ENCODE data around the gene TNFRSF19.

DNA sequence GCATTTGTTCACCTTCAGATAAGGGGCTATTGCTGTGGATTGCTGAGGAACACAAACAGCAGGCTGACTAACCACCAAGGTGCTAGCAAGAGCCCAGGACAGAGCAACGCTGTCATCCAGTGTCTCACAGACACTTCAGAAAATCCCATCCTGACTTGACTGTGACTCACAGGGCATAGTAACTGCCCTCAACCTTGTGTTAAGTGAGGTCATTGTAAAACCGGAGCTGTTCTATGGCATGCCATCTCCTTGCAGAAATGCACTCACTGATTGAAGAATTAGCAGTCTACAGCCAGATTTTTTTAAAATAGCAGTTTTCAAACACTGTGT, 51.1 kb downstream of the TNFRSF19 start:
- TF ChIP-seq EZH2 (IDR thresholded peaks at IDR 0.05; ENCODE audit: borderline replicate concordance, low read depth, low read length, poor library complexity, severe bottlenecking): no peak
- TF ChIP-seq, protein P1, sequence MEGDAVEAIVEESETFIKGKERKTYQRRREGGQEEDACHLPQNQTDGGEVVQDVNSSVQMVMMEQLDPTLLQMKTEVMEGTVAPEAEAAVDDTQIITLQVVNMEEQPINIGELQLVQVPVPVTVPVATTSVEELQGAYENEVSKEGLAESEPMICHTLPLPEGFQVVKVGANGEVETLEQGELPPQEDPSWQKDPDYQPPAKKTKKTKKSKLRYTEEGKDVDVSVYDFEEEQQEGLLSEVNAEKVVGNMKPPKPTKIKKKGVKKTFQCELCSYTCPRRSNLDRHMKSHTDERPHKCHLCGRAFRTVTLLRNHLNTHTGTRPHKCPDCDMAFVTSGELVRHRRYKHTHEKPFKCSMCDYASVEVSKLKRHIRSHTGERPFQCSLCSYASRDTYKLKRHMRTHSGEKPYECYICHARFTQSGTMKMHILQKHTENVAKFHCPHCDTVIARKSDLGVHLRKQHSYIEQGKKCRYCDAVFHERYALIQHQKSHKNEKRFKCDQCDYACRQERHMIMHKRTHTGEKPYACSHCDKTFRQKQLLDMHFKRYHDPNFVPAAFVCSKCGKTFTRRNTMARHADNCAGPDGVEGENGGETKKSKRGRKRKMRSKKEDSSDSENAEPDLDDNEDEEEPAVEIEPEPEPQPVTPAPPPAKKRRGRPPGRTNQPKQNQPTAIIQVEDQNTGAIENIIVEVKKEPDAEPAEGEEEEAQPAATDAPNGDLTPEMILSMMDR (conservative IDR thresholded peaks at IDR 0.05; ENCODE audit: low read depth, low read length): no peak
